Measurements from ENCODE around the gene TEX36.

GRCh38 chr10:125662584-125662983, 20.4 kb downstream of the TEX36 start:
- TF ChIP-seq POLR2A (IDR thresholded peaks at IDR 0.05) (no peak), CTCF (IDR thresholded peaks at IDR 0.05) (no peak), EP300 (IDR thresholded peaks at IDR 0.05) (no peak), POLR2AphosphoS5 (IDR thresholded peaks at IDR 0.05) (no peak)
